Kidney capillary endothelial cell (primary cell): ENCODE measurements around the gene EVC.

Experiments used
- DNase-seq: peaks from one replicate; pipeline ENCODE4 v3.0.0-alpha.2; 2018; ENCODE audit warnings: low spot score

EVC gene

DNA sequence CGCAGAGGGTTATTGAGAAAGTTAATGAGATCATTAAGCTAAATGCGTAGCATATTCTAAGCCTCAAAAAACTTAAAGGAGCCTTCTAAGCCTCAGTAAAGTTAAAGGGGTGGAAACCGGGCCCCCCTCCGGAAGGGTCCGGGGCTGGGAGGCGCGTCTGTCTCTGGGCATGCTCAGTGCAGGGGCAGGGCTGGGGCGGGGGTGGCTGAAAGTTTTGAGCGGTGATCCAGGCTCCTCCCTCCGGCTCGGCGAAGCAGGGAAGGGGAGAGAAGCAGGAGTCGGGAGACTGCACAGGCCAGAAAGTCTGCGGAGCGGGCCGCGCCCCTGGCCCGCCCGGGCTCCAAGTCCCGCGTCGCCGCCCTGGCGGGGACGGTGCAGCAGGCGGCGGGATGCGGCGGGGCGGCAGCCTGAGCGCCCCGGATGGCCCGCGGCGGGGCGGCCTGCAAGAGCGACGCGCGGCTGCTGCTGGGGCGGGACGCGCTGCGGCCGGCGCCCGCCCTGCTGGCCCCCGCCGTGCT, at the start of gene EVC:
EVC (plus strand) TSS at position 241 of the 518 bp plus-strand sequence; CDS start at position 421, 180 bp downstream.
- peak; percentile 47 for DNase-seq

DNA sequence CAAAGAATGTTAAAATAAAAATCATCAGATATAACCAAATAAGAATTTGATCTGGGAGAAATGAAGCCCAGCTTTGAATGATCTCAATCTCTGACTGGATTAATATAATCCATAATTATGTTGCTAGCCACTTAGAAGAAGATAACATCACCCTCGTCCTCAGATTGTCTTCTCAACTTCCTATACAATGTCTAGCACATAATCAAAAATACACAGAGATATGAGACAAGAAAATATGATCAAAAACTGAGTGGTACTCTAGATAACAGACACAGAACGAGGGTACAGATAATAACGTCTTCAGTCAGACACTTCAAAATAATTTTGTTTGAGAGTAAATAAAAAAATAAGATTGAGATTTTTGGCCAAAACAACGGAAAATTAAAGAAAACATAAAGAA, 49.8 kb upstream of the EVC start:
- no peak for DNase-seq

DNA sequence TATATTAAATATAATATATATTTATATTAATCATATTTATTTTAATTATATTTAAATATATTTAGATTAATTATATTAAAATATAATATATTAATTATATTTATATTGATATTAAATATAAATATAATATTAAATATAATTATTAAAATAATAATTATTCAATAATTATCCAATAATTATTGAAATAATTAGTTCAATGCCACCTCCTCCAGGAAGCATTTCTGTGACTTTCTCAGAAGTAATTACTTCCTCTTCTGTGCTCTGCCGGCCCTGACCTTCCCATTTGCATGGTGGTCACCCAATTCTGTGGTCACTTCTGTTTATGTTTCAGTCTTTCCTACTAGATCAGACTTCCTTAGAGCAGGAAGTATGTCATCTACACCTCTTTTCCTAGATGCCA, 48.4 kb upstream of the EVC start:
- DNase-seq, result no peak

DNA sequence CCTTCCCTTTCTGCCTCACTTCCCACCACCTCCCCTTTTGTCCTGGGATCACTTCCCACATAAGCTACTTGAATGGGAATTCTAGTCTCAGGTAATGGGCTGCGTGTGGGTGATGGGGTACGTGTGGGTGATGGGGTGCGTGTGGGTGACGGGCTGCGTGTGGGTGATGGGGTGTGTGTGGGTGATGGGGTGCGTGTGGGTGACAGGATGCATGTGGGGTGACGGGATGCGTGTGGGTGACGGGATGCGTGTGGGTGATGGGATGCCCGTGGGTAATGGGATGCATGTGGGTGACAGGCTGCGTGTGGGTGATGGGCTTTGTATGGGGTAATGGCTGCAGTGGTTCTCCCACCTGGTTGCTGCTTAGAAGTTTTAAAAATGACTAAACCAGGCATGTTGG, 46.2 kb upstream of the EVC start:
- no peak for DNase-seq

DNA sequence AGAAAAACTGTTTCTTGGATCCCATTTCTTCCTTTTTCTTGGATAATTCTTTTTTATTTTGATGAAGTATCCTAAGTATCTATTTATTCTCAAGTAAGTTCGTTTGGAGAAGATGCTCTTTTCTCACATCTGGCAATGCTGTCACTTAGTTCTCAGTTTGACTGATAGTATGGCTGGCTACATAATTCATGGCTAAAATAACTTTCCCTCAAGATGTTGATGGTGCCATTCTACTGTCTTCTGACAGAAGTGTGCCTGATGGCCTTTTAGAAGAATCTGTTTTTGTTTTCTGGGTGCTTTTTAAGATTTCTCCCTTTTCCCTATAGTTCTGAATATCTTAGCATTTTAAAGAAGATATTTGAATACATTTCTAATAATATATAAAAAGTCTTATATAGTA, 44.3 kb upstream of the EVC start:
- no peak for DNase-seq

DNA sequence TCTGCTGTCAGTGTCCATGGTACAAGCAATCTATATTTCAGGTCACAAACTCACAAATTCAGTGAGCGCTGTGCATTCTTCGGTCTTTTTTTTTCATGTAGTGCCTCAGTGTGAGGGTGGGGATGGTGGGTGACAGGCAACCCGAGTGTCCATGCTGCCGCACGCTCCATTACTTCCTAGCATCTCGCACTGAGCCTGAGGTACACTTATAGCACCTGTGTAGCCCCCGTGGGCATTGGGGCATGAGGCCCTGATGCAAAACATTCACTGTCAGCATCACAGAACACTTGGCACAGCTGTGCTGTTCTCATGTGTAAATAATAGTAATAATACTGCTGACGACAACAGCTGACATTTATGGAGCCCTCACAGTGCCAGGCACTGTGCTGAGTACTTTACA, 34.2 kb upstream of the EVC start:
- no peak for DNase-seq

DNA sequence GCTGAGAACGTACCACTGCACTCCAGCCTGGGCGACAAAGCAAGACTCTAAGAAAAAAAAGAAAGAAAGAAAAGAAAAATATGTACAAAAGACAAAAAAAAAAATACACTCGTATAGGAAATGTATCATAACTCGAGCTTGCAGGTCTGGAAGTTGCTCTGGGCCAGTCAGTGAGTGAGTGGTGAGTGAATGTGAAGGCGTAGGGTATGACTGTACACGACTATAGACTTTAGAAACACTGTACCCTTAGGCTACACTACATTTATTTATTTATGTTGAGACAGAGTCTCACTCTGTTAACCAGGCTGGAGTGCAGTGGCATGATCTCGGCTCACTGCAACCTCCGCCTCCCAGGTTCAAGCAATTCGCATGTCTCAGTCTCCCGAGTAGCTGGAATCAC, 32.0 kb upstream of the EVC start:
- no peak for DNase-seq

DNA sequence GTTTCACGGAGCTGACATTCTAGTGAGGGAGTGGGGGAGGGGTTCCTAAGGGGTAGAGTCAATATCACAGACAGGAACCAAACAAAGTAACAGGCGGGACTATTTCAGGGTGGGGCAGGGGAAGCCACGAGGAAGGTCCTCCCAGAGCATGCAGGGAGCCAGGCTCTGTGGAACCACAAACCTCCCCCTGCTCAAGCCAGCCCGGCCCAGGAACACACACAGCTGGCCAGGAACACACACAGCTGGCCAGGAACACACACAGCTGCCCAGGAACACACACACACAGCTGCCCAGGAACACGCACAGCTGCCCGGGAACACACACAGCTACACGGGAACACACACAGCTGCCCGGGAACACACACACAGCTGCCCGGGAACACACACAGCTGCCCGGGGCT, 27.4 kb upstream of the EVC start:
- no peak for DNase-seq

DNA sequence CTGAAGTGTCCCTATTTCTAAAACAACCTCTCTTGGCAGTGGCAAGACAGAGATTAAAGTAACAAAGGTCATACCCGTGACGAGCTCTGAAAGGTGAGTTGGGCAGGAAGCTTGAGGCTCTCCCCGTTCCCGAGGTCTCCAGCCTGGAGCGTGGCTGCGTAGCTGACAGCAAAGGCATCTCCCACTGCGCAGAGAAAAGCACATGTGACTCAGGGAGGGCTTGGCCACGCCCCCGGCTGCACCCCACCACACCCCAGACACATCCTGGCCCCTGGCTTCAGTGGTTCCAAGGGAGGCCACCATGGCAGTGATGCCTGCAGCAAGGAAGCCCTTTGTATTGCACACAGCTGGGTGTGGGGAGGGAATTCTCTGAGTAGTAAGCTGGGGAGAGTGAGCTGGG, 25.7 kb upstream of the EVC start:
- DNase-seq, result no peak

DNA sequence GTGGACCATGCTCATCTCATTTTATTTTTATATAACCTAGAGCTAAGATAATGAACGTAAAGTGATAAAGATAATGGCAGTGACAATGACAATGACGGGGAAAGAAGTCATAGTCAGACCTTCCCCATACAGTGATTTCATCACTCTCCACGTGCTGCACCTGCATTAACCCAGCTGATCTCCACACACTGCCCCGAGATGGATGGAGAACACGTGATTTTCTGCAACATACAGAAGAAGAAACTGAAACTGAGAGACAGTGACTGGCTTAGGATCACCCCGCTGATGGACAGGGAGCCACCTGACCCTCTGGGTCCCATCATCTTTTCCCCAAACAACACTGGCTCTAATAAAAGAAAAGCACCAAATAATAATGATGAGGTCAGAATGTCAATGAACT, 24.7 kb upstream of the EVC start:
- no peak for DNase-seq

DNA sequence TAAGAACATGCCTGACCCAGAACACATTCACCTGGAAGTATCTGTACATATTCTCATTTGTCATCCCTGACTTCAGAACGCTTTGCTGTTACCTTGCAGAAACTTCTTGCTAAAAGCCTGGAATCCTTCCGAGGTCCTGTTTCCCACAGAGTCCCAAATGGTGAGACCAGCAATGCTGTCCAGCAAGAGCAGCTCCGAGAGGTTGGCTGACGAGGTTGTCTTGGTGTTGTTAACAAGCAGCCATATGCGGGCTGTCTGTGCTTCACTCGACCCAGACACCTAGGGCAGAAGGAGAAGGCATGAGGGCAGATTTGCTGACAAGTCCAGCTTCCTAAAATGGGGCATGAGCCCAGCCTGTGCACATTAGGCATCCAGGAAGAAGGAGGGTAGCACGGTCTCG, 21.9 kb upstream of the EVC start:
- DNase-seq, result no peak

DNA sequence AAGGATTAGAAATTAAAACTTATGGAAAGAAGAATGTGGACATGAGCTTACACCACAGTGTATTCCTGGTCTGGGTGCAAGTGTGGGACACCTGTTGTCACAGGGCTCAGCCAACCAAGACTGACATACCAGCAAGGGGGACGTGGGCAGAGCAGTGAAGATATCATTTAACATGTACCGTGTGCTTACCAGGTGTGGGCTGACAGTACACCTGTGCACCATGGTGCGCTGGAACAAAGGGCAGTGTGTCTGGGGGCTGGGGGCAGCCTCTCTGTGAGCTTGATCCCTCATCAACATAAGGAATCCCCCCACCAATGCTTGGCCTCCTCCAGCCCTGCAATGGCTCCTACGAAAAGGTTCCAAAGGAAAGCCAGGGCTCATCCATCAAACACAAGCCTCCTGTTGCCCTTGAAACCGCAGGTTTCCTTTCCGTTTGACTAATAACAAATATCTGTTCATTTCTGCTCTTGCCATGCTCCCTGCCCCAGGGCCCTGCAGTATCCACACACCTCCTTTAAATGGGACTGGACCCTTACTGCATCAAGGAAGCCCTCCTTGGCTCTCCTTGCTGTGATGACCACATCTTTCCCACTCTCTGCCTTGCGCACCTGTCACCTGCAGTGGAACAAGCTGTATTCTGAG, 19.4 kb upstream of the EVC start:
- no peak for DNase-seq

DNA sequence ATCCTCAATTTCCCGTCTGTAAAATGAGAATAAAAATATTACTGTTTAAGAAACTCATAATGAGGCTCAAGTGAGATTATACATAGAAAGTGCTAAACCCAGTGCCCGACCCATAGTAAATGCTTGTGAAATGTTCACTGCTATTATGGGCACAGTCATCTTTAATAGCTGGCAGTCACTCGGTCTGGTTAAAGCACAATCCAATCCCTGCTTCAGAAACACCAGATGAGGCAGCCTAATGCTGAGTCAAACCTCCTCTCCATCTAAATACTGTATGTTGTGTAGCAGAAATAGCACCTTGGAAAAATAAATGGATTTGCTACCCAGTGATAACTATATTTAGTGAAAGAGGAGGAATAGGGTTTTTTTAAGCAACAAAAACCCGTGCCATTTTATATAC, 17.1 kb upstream of the EVC start:
- DNase-seq, result no peak

DNA sequence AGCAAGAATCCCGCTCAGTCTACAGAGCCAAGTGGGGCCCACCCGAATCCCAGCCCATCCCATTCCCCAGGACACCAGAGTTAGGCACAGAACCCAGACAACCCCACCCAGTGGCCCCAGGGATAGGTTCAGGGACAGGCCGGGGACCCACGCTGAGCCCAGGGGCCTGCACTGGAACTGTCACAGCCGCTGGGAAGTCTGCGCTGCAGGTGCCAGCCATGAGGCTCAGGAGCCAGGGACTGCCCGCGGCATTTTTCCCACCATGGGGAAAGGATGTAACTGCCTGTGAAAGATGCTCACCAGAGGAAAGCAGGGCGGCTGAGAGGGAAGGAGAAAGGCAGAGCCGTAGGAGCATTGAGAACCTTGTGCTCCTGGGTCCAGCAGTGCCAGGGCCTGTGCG, 14.7 kb upstream of the EVC start:
- DNase-seq, result no peak

DNA sequence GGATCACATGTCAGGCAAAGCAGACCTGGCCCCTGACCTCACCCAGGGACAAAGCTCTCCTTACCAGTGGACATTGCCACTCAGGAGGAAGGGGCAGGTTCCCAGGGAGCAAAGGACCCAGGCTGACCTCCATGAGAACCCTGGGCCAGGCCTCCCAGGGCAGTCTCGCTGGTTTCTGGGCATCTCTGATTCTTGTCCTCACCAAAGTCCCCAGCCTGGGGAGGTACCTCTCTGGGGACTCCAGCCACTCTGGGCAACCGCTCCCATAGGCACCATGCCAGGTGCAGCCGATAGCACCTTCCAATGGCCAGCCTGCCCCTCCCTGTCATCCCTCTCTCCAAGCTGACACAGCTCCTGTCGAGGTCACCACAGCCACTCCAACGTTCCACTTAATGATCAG, 10.5 kb upstream of the EVC start:
- no peak for DNase-seq

DNA sequence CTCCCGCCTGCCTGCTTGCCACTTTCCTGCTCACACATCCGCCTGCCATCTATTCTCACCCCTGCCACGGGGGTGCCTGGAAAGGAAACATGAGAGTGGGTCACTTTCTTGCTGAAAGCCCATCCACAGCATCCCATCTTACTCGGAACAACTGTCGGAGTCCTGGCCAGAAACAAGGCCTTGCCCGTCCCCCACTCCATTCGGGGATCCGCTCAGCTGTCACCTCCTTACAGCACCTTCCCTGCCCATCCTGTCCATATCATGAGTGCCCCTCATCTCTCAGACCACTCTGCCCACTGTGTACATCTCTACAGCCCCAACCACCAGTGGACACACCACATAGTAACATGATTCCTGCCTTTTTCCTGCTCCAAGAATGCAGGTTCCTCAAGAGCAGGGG, 9.0 kb upstream of the EVC start:
- no peak for DNase-seq

DNA sequence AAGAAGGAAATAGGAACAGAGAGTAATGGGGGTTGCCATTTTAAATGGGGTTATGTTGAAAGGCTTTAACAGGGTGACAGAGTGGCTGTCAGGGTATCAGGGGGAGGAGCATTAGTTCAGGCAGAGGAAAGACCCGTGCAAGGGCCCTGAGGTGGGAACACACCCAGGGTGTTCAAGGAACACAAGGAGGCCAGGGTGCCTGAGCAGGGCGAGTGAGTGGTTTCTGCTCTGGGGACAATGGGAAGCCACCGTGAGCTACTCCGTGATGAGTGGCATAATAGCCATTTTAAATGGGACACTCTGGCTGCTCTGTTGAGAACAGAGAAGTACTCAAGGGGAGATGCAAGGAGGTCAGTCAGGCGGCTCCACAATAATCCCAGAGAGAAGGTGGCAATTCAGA, 7.2 kb upstream of the EVC start:
- DNase-seq, result no peak

DNA sequence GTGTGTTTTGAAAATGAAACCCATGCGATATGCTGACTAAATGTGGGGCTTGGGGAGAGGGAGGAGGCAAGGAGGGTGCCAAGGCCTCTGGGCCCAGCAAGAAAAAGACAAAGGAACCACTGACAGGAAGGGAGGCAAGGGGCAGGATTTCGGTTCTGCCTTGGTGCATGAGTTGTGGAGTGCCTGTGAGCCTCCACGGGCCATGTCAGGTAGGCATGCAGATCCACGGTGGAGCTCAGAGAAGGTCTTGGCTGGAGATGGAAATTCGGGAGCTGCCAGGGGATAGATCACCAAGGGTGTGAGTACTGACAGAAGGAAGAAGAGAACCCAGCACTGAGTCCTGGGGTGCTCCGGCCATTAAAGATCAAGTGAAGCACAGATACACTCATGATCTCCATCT, 6.7 kb upstream of the EVC start:
- no peak for DNase-seq

DNA sequence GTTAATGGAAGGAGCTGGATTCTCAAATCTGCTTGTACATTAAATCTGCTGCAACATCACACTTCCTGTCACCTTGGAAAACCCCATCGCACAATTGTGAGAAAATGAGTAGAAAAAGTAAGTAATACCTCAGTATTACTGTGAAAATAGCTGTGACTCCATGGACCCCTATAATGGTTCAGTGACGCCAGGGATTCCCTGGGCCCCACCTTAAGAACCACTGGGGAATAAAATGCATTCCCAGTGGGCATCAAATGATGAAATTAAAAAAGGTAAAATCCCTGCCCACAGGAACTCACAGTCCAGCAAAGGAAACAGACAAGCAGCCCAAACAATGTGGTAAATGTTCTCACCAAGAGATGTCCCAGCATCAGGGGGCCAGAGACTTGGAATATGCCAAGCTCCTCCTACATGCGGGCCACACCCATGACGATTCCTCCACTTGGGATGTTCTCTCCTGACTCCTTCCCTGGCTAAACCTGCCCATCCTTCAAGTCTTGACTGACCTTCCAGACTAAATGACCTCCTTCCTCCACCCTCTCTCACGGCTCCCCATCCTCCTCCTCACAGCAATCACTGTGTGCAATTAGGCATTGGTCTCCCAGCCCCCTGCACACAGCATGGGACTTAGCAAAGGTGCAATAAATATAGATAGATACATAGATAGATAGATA, 5.2 kb upstream of the EVC start:
- DNase-seq, result no peak

DNA sequence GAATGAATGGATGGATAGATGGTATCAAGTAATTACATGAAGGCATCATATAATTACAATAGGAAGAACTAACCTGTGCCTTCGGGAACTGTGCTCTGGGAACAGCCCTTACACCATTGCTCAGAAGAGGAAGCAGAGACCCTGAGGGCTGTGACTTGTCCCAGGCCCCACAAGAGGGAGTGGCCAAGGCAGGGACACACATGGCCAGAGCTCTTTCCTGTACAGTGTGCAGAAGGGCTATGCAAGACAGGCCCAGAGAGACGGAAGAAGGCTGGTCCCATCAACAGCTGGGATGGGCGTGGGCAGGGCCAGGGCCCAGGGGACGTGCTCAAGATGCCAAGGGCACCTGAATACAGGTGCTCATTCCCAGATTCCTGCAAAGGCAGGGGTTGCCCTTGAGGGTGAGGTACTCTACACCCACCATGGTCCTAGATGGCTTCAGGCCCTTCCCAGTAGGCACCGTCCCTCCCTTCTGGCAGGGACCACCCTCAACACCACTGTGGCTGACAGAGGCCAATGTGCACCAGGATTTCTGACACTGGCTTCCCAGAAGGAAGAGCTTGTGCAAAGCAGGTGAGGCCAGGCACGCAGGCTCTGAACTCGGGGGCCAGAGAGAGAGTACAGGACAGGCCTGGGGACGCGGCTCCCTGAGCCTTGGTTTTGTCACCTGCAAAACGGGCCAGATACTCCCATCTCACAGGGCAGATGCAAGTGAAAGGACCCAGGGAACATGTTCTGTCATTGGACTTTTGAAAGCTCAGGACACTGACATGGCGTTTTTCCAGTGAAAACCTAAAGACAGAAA, 4.3 kb upstream of the EVC start:
- DNase-seq, result no peak

DNA sequence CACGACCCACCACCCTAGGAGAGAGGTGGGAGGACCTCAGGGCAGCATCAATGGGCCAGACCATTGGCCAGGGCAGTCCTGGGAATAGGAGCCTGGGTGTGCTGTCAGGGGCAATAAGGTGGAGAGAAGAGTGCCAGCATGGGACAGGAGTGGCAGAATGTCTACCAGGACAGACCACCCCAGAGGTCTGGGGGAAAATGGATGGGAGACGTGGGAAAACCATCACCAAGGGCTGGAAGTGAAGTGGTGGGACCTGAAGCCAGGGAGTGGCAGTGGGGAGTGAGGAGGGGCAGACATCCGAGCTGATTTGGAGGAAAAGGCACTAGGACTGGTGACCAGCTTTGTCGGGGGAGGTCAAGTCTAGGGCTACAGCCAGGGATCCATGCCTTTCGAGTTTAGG, 3.6 kb upstream of the EVC start:
- DNase-seq, result no peak

DNA sequence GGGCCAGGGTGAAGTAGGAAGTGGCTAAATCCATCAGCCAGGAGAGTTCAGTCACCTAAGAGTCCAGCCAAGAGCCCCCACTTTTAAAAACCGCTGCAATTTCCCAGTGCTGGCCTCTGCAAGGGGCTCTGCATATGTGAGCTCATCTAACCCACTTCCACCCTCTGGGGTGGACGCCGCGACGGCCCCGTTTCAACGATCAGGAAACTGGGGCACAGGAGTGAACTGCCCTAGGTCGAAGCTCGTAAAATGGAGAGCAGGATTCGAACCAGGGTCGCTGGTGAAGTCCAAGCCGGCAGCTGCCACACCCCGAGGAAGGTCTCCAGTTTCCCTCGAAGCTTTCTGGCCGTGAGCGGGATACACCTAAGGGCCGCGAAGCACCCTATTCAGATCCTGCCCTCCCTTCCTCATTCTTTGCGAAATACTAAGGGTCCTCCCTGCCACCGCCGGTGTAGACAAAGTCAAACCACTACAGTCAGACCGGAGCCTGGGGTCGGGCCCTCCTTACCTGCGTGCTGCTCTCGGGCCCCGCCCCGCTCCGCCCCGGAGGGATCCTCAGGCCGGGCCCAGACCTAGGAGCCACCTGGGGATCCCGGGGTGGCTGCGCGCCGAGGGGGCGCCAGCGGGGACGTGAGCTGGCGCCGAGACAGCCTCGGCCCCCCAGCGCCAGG, 3.1 kb upstream of the EVC start:
- no peak for DNase-seq
